ENCODE data around the gene GPX7.
A peak's percentile ranks its signal among the peaks of the same experiment; 100 is the strongest.
"Not testable (repeated sequence)": the region's sequence is repeated elsewhere in the genome, so short reads cannot be mapped to it uniquely, and the experiment has no call there.

The GPX7 gene

GRCh38 chr1:52601991-52602855, at the start of gene GPX7:
GPX7 (plus strand) TSS chr1:52602371; CDS start chr1:52602410, 39 bp downstream.
- DNase-seq: peak; percentile 21 to 90 (median 52)
- intact Hi-C loops (cut with DNase I): loop anchor here (2.0 kb wide), 1 partner anchor 49 kb away; the partner anchor contains the start of gene TUT4

- intact Hi-C loops (cut with DNase I): loop anchor here (2.0 to 10.0 kb wide), 3 partner anchors 50 to 148 kb away; partner anchors contain the start of genes GPX7, ORC1 and PRPF38A
- DNase-seq: peak; percentile 74 to 95 (median 78)
Measured at GRCh38 chr1:52552505-52553361, 49.4 kb upstream of the GPX7 start, which contains the start of gene TUT4. TUT4 (minus strand) TSS chr1:52553092; CDS start chr1:52526280, 26,812 bp downstream.

- intact Hi-C loops (cut with DNase I): loop anchor here (2.0 to 10.0 kb wide), 3 partner anchors 49 to 149 kb away; partner anchors contain the start of genes GPX7, ORC1 and PRPF38A
- peak; percentile 63 to 97 (median 74) for DNase-seq
Measured at GRCh38 chr1:52553362-52554266, 48.6 kb upstream of the GPX7 start.

GRCh38 chr1:52554267-52554640, 47.9 kb upstream of the GPX7 start:
- DNase-seq: no peak
- intact Hi-C loops (cut with DNase I): loop anchor here (5.0 to 10.0 kb wide), 2 partner anchors 133 to 149 kb away; partner anchors contain the start of genes ORC1 and PRPF38A

GRCh38 chr1:52554756-52555155, 47.4 kb upstream of the GPX7 start:
- DNase-seq: no peak
- intact Hi-C loops (cut with DNase I): loop anchor here (5.0 to 10.0 kb wide), 2 partner anchors 133 to 150 kb away; partner anchors contain the start of genes ORC1 and PRPF38A

- intact Hi-C loops (cut with DNase I): loop anchor here (10.0 kb wide), 1 partner anchor 152 kb away; the partner anchor contains the start of genes ORC1 and PRPF38A
Measured at GRCh38 chr1:52556641-52557360, 45.4 kb upstream of the GPX7 start.

GRCh38 chr1:52558941-52559340, 43.2 kb upstream of the GPX7 start:
- intact Hi-C loops (cut with DNase I): loop anchor here (10.0 kb wide), 1 partner anchor 154 kb away; the partner anchor contains the start of genes ORC1 and PRPF38A
- DNase-seq: no peak

More at GRCh38 chr1:52556641-52557360, 45.4 kb upstream of the GPX7 start:
- DNase-seq: no peak

GRCh38 chr1:52559875-52560274, 42.3 kb upstream of the GPX7 start:
- no peak for DNase-seq
- intact Hi-C loops (cut with DNase I): loop anchor here (10.0 kb wide), 1 partner anchor 155 kb away; the partner anchor contains the start of genes ORC1 and PRPF38A

GRCh38 chr1:52562766-52563165, 39.4 kb upstream of the GPX7 start:
- no peak for DNase-seq
- intact Hi-C loops (cut with DNase I): no loop called here

GRCh38 chr1:52567943-52568342, 34.2 kb upstream of the GPX7 start:
- intact Hi-C loops (cut with DNase I): no loop called here
- DNase-seq: peak in 1 of 10 donors; percentile 9

GRCh38 chr1:52569449-52570210, 32.5 kb upstream of the GPX7 start:
- intact Hi-C loops (cut with DNase I): no loop called here
- no peak for DNase-seq

GRCh38 chr1:52571783-52572182, 30.4 kb upstream of the GPX7 start:
- intact Hi-C loops (cut with DNase I): no loop called here
- no peak for DNase-seq

- DNase-seq: no peak
- intact Hi-C loops (cut with DNase I): no loop called here
Measured at GRCh38 chr1:52572387-52572786, 29.8 kb upstream of the GPX7 start.

- intact Hi-C loops (cut with DNase I): no loop called here
- DNase-seq: no peak
Measured at GRCh38 chr1:52574594-52574993, 27.6 kb upstream of the GPX7 start.

GRCh38 chr1:52576074-52576473, 26.1 kb upstream of the GPX7 start:
- intact Hi-C loops (cut with DNase I): no loop called here
- DNase-seq: no peak

GRCh38 chr1:52578066-52578465, 24.1 kb upstream of the GPX7 start:
- DNase-seq; intact Hi-C loops (cut with DNase I): not testable (repeated sequence)

GRCh38 chr1:52579415-52579814, 22.8 kb upstream of the GPX7 start:
- intact Hi-C loops (cut with DNase I): no loop called here
- DNase-seq: no peak

GRCh38 chr1:52580283-52580682, 21.9 kb upstream of the GPX7 start:
- no peak for DNase-seq
- intact Hi-C loops (cut with DNase I): no loop called here

Measured in posterior cingulate gyrus (tissue), 11 donors.